Stimulated activated CD8-positive, alpha-beta memory T cell treated with anti-CD3 and anti-CD28 coated beads, Interleukin-4, amount 100 ng/mL, for 1 hour (primary cell): ENCODE data around the gene TRIAP1.
"Not testable (repeated sequence)": the region's sequence is repeated elsewhere in the genome, so short reads cannot be mapped to it uniquely, and the experiment has no call there.

Experiments
- DNase-seq, 2 donors: peaks; one replicate each; pipeline ENCODE4 v3.0.0-alpha.2; 2020; ENCODE audit warnings: low read depth in 2 of 2, low spot score in 1 of 2

TRIAP1 gene

DNA sequence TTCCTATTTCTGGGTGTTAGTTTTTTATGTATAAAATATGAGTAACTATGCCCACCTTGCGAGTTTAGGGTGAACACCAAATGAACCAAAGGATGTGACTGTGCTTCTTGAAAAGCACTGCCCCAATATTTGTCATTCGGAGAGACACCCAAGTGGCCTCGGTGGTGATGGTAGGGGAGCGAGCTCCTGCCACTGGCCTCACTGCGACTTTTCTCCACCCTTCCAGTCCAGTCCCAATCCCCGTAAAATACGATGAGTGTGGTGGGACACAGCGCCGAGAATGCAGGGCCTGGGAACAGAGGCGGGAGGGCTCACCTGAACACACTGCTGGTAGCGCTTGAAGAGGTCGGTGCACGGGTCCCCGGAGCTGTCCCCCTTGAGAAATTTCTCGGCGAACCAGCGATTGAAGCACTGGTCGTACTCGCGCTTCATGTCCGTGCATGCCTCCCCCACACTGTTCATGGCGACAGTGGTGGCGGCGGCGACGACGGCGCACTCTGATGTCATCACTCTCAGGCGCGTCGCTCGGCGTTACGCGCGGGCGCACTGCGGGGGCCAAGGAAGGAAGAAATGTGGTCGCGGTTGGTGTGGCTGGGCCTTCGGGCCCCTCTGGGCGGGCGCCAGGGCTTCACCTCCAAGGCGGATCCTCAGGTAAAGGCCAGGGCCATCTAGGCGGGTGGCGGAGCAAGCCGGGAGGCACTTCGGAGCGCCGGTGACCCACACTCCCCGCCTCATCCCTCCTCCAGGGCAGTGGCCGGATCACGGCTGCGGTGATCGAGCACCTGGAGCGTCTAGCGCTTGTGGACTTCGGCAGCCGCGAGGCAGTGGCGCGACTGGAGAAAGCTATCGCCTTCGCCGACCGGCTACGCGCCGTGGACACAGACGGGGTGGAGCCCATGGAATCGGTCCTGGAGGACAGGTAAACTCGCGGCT lies at the start of gene TRIAP1, which contains the start of gene GATC:
TRIAP1 (minus strand) TSS at position 474 of the 933 bp plus-strand sequence; CDS start at position 462, 12 bp downstream.
GATC (plus strand) TSS at position 534 of the 933 bp plus-strand sequence; CDS start at position 571, 37 bp downstream.
- DNase-seq, result peak; percentile 65 to 73

DNA sequence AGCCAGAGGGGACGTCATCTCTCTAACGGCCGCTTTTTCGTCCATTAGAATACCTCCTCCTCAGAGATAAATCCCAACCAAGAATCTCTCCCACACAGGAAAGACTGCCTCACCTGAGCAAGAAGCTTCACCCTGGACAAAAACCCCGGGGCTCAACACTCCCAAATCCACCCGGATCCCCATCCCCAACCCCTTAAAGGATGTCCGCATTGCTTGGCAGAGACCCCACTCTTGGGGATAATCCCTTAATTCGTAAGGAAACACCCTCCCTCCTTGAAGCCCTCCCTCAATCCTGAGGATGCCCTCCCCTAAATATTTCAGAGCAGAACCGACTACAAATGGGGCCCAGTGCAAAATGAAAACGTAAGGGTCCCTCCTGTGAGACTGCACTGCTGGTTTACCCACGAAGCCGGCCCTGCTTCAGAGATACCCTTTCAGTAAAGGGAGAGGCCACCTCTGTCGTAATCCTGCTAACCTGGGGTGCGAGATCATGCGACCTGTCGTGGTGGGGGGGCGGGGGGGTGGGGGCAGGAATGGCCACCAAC lies 49.1 kb upstream of the TRIAP1 start:
- DNase-seq, result no peak

DNA sequence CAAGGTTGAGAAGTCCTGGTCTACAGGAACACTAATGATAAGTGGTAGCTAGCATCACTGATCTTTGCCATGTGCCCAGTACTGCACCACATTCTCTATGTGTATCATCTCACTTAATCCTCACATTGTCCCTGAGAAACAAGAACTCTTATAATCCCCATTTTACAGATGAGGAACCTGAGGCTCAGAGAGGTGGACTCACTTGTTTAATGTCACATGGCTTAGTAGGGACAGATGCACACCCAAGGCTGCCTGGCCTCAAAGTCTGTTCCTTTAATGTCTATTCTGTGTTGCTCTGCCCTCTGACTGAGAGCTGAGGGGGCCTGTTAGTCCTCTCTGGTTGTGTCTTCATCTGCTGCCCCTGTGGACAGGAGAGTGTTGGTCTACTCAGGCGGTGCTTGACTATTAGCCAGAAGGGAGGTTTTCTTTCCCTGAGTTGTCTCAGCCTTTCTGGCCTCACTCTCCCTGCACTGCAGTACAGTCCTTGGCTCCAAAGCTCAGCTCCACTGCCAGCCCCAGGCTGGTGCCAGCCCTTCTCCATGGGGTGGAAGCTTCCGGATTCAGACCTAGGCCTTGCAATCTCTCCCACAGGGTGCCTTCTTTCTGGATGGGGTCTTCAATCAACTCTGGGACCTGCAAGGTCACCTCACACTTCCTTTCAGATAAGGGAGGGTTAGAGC lies 44.8 kb upstream of the TRIAP1 start:
- no peak for DNase-seq

DNA sequence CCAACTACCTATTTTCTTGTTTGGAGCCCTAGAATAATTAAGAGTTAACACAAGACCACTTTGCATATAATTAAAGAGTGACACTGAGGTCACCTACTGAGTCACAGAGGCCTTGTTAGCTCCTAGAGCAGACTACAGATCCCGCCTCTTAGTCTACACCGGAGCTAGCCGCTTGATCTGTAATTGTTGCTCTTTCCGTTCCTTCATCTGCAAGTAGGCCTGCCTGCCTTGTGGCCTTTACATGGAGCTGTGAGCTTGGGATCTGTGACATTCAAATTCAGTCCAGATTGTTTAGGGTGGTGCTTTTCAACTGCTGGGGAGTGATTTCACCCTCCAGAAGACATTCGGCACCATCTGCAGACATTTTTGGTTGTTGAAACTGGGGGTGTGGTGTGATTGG lies 44.1 kb upstream of the TRIAP1 start:
- no peak for DNase-seq

DNA sequence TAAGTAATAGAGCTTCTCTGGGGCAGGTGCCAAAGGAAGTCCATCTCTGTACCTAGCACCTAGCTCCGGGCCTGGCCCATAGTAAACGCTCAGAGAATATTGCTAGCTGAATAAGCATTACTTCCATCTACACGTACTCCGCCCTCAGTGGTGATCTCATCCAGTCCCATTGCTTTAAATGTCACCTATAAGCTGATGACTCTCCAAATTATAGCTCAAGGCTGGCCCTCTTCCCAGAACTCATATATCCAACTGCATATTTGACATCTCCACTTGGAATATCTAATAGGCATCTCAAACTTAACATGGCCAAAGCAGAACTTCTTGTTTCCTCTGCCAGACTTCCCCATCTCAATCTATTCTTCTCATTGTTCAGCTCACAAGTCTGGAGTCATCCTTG lies 42.8 kb upstream of the TRIAP1 start:
- no peak for DNase-seq

DNA sequence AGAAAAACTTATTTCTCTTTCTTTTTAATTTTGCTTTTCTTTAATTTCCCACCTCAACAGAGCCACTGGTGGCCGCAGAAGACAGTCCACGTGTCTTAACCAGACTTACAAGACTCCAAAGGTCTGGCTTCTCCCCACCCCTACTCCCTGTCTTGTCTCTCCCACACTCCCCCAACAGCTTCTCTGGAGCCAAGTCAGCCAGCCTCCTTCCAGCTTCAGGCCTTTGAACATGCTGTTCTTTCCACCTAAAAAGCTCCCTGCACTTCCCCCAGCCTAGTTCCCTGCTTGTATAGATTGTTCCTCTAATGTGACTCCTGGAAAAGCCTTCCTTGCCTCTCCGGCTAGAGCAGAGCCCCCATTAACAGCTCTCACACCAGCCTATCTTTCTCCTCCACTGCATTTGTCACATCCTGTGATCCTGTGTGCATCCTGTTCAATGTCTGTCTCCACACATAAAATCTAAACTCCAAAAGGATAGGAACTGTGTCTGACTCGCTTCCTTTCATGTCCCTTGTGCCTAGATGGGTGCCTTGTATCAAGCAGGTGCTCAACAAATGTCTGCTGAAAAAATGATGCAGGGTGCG lies 42.0 kb upstream of the TRIAP1 start:
- no peak for DNase-seq

DNA sequence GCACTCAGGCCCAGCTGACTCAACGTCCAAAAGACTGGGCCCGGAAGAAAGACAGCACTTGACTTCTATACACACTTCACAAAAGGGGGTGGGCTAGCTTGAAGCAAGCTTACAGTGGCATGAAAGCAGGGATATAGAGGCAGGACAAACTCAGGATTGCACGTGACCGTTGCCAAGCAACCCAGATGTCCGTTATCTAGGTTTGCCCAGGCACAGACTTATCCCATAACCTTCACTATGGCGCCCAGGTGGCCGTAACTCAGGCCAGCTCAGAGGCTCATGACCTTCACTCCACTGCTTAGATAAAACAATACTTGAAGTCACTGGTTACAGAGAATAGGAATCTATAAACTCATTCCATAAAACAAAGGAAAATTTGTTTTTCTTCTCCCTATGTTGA lies 41.4 kb upstream of the TRIAP1 start:
- not testable (repeated sequence) for DNase-seq

DNA sequence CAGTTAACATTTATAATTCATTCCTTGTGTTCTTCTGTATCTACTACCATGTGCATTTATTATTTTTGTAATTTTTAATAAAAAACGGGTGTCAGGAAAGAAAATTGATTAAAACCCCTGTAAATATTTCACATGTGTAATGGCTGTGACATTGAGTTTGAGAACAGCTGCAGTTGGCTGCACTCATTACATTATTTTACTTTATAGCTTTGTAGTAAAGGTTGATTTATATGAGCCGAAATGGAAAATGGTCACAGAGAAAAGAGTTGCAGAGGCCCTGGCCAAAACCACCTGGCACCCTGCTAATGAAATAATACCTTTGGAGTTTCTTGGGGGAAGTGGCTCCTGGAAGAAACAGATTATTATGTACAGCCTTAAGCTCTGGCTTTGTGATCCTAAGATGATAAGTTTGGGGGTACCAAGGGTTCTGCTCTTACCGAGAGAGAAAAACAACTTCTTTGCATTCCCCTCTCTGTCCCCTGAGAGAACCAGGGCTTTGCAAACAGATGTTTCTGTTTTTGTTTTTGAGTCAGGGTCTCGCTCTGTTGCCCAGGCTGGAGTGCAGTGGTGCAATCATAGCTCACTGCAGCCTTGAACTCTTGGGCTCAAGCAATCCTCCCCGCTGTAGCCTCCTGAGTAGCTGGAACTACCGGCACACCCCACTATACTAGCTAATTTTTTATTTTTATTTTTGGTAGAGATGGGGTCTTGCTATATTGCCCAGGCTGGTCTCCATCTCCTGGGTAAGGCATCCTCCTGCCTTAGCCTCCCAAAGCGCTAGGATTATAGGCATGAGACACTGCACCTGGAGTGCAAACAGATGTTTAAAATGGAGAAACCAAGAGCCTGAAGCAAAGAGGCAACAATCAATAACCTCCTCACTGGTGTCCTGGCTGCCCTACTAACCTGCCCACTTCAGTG lies 40.0 kb upstream of the TRIAP1 start:
- no peak for DNase-seq

DNA sequence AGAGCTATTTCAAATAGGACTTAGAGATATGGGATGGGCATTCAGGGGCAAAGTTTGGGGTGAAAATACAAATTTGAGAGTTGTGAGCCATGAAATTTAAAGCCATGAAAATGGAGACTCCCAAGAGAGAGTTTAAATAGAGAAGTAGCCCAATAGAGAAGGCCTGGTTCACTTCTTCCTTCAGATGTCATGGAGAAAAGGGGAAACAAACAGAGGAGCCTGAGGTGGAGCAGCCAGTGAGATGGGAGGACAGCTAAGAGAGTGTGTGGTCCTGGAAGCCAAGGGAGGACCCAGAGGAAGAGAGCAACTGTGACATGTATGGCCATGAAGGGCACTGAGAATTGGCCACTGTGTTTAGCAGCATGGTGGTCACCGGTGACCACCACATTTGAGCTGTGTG lies 37.4 kb upstream of the TRIAP1 start:
- DNase-seq, result no peak

DNA sequence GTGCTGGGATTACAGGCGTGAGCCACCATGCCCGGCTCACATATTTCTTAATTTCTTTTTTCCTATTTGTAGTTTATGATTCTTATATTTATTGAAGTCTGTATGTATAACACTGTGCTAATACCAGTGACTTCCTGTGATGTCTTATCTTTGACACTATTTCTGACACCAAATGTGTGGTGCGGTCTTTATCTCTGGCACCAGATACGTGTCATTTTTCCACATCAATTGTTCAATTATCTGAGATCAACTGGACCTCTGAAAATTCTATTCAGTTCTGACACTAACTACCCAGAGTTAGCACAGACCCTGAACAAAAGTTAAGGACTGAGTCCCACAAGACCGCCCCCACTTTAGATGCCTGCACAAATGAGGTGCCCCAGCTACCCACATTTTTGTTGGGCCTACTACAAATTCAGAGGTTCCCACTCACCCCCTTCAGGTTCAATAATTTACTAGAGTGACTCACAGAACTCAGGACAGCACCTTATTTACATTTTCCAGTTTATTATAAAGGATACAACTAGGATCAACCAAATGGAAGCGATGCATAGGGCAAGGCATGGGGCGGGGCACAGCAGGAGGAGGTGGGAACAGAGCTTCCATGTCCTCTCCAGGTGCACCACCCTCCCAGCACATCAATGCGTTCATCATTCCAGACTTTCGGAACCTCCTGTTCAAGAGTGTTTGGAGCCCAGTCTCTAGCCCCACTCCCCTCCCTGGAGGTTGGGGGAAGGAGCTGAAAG lies 35.0 kb upstream of the TRIAP1 start:
- no peak for DNase-seq

DNA sequence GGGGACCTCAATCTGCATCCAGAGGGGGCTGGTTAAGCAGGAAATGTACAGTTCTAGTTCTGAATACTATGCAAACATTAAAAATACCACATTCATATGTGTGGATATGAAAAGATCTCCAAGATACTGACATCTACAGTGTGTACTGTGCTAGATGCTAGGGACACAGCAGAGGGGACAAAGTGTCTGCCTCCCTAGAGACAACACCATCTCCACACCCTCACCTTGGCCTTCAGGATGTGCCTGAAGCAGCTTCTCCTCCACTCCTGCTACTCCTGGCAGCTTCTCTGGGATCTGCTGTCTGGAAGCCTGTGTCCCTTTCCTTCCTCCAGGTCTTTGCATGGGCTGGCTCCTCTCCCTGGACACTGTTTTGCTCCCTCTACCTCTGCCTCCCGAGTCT lies 34.0 kb upstream of the TRIAP1 start:
- DNase-seq, result no peak

DNA sequence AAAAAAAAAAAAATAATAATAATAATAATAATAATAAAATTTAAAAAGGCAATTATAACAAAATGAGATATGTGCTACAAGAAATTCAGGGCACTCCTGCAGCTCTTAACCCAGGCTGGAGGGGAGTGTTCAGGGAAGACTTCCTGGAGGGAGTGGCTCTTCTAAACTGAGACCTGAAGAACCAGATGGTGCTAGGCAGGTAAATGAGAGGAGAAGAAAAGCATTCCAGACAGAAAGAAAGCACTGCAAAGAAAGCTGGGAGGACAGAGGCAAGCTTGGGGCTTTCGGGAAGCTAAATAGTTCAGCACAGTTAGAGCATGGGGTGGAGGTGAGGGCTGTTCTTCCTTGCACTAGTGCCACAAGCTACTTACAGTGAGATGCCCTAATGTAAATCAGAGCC lies 33.3 kb upstream of the TRIAP1 start:
- no peak for DNase-seq

DNA sequence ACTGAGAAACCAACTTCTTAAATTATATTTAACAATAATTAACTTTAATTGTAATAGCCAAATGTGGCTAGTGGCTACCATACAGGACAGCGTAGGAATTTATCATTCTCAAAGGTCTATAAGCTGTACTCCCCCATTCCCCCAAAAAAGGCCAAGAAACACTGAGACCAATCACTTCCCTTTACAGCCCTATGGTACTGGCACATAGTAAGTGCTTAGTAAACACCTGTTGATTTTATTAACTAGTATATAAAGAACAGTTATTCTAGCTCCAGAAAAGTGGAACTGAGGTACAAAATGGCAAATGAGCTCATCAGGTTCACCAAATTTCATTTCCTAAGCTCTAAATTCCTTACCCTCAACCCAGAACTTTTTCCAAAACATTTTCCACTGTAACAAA lies 29.5 kb upstream of the TRIAP1 start:
- DNase-seq, result no peak

DNA sequence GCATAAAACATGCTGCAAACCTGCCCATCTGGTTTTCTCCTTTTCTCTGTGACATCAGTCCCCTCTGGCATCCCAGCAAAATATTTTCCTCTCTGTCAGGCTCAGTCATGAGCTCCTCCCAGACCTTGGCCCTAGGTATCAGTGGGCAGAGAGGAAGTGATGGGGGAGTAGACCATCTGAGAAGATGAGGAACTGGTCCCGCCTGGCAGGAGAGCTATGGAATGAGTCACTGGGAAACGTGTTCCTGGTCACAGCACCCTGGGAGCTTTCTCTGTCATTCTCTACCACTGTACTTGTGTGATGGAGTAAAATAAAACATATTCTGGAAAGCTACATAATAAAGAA lies 28.4 kb upstream of the TRIAP1 start:
- no peak for DNase-seq

DNA sequence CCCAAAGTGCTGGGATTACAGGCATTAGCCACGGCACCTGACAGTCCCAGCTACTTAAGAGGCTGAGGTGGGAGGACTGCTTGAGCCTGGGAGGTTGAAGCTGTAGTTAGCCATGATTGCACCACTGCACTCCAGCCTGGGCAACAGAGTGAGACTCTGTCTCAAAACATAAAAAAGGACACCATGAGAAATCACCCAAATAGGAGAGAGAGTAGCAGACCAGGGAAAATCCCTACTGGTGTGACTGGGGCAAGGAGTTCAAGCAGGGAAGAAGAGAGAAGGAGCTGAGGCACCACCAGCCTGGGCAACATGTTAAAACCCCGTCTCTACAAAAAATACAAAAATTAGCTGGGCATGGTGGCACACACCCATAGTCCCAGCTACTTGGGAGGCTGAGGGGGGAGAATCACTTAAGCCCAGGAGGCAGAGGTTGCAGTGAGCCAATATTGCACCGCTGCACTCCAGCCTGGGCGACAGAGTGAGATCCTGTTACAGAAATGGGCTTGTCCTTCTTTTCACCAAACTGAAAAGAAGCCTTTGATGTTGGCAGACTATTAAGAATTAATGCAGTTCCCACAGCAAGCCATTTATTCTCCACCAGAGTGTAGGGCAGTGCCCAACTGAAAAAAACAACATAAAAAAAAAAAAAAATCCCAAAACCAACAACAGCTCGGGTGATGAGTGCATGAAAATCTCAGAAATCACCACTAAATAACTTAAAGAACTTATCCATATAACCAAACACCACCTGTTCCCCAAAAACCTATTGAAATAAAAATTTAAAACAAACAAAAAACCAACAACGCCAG lies 27.8 kb upstream of the TRIAP1 start:
- DNase-seq, result no peak

DNA sequence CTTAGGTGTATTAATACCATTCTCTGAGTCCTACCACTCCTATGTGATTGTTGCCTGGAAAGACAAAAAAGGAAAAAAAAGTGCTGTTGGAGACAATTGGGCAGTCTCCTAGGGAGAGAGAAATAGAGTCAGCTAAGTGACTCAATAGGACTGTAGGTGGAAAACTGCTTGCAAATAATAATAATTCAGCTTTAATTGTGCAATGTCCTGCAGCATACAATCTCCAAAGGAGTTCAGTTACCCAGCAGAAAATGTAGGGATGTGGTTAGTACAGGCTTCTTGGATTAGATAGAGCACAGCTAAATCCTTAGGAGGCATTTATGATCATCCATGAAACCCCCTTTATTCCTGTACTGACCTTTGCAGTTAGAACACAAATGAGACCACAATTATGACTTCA lies 26.3 kb upstream of the TRIAP1 start:
- DNase-seq, result no peak

DNA sequence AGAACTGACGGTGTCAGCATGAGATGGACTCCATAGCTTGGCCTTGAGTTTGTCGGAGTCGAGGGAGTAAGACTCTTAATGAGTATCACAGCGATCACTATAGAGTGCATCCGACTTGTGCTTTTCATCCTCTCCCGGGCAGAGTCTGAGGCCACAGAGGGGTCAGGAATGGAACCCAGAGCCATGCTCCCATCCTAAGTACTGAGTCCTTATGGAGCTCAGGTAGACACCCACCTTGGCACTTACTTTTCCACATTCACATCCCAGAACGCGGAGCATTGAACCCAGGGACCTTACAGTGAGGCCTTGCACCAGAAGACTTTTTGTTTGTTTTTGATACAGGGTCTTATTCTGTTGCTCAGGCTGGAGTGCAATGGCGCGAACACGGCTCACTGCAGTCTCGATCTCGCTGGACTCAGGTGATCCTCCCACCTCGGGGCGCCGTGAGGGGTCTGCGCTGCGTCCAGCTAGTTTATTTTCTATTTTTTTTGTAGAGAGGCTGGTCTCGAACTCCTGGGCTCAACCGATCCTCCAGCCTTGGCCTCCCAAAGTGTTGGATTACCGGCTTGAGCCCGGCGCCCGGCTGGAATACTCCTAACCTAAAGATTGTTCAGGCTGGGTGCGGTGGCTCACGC lies 24.1 kb upstream of the TRIAP1 start:
- DNase-seq, result no peak

DNA sequence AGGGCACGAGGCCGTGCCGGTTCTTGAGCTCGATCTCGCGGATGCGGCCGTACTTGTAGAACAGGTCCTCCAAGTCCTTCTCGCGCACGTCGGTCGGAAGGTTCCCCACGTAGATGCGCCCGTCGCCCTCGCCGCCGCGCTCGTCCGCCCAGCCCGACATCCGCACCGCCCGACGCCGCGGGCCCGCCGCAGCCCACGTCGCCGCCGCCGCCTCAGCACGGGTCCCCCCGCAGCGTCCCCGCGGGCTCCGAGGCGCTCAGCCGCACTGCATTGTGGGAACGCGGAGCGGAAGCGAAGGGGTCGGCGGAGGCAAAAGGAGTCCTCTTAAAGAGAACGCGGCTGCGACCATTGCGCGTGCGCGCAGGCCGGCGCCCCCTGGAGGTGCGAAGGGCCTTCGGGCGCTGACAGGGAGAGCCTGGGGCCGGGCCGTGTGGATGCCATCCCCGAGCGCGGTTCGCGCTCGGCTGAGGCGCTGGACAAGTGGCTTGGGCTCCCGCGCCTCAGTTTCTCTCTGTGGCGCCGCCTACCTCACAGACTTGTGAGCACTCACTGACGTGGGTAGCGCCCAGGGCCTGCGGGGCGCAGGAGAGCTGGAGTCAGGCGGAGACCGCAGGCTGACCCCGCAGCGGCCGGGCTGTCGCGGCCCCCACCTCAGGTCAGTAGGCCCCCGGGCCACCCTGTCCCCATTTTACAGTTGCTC lies 23.4 kb upstream of the TRIAP1 start, which contains the start of gene SRSF9:
SRSF9 (minus strand) TSS at position 299 of the 700 bp plus-strand sequence; CDS start at position 160, 139 bp downstream.
- DNase-seq, result peak; percentile 95 to 97
